NCI-H345 treated with DMSO at 0.1 percent for 48 hours (cell line): ENCODE measurements around the gene OR5T3.
"Not testable (repeated sequence)": the region's sequence is repeated elsewhere in the genome, so short reads cannot be mapped to it uniquely, and the experiment has no call there.

ENCODE experiments used
- DNase-seq: peaks from one replicate; lab custom pipeline; 2025; ENCODE audit not compliant: unreplicated experiment; lab: John Stamatoyannopoulos, UW

OR5T3 gene

GRCh38 chr11:56251954-56252353 is at the start of gene OR5T3:
Gene OR5T3, plus strand, starts transcription at chr11:56252254. Its CDS starts 0 bp downstream, at chr11:56252254.
- DNase-seq: no peak

DNA sequence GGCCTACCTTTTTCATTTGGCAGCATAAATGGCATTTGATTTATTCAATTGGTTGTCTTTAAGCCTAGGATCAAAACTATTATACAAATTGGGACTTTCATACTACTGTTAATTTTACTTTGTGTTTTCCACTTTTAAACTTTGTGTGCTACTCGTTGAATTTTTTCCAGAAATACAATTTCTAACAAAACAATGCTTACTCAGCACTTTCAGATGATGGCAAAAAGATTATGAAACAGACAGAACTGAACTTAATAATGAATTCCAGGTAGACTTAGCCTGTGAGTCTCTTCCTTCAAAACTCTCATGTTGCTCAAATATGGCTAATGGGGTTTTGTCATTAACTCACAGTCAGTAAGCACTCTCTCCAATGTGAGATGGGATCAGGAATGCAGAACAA is 44.3 kb upstream of the OR5T3 start:
- DNase-seq: no peak

GRCh38 chr11:56214537-56214936 is 37.5 kb upstream of the OR5T3 start:
- no peak for DNase-seq

GRCh38 chr11:56219735-56220134 is 32.3 kb upstream of the OR5T3 start:
- not testable (repeated sequence) for DNase-seq

DNA sequence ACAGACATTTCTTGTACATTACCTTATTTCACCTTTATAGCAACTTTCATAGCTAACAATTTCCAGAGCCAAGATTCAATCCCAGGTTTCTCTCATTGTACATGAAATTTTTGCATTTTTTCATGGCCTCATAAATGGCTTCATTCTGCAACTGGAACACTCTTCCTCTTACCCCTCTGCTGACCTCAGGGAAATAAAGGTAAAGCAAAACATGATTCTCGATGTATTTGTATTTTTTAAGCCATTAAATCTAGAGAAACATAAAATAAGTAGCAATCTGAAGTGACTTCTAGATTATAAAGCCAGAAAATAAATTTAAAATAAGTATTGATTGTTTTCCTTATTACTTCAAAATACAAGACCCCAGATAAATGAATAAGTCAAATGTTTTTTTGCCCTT is 17.9 kb upstream of the OR5T3 start, which contains the start of gene OR5T2:
Gene OR5T2, minus strand, starts transcription at position 101 of the 400 bp plus-strand sequence. CDS start 1,193 bp downstream, outside the sequence.
- DNase-seq: no peak

DNA sequence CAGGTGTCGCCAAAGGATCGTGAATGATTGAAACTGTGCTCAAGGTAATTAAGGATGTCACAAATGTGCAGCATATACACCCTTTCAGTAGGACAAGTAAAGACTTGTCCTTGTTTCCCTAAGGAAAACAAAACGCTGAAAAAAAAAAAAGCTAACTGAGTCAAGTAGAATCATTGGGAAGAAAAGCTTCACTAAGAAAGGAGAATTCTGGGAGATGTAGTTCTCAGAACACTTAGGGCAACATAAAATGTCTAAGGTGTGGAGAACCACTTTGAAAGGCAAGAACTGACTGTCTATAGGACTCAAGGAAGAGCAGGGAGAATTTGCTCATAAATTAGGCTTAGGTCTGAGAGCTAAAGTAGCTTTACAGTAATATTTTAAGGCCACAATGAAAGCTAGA is 19.0 kb downstream of the OR5T3 start:
- DNase-seq: no peak

GRCh38 chr11:56273854-56274253 is 21.8 kb downstream of the OR5T3 start, which contains the start of gene OR5T1:
Gene OR5T1, plus strand, starts transcription at chr11:56274154. Its CDS starts 1,485 bp downstream, at chr11:56275639.
- no peak for DNase-seq

- no peak for DNase-seq
Measured at GRCh38 chr11:56292154-56292553, 40.1 kb downstream of the OR5T3 start, which contains the start of gene OR8H1. Gene OR8H1, minus strand, starts transcription at chr11:56292254. Its CDS starts 1,192 bp downstream, at chr11:56291062.

GRCh38 chr11:56296898-56297297 is 44.8 kb downstream of the OR5T3 start:
- DNase-seq: no peak
